Activated CD4-positive, alpha-beta T cell treated with anti-CD3 and anti-CD28 coated beads, Interleukin-2, amount 50 U/mL, for 4 hours (primary cell): ENCODE data around the gene PBX1.
"Not testable (repeated sequence)": the region's sequence is repeated elsewhere in the genome, so short reads cannot be mapped to it uniquely, and the experiment has no call there.

Source experiments
- DNase-seq, 2 experiments: peaks; one replicate each; pipeline ENCODE4 v3.0.0-alpha.2; 2020

Gene PBX1

DNA sequence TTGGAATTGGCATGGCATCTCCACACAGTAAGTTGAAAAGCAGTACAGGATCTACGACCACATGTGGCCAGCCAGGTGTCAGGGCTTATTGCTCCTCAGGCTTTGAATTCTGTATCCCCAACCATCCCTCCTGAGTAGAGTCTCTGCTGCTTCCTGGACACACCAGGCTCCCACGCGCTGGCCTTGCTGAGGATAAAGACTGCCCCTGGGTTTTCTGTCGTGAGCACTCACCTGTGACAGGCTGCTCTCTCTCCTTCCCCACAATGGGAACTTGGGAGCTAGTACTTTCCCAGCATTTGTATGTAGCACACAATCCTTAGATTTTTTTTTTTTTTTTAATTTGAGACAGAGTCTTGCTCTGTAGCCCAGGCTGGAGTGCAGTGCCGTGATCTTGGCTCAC, 33.6 kb downstream of the PBX1 start:
- DNase-seq = no peak

- no peak for DNase-seq
These were observed 36.2 kb downstream of the PBX1 start for GRCh38 chr1:164595212-164595611.

- no peak for DNase-seq
These were observed 37.2 kb downstream of the PBX1 start for GRCh38 chr1:164596172-164596571.

GRCh38 chr1:164598719-164599118, 39.7 kb downstream of the PBX1 start:
- no peak for DNase-seq

- DNase-seq = no peak
These were observed 40.3 kb downstream of the PBX1 start for GRCh38 chr1:164599272-164599671.

GRCh38 chr1:164601399-164602100, 42.6 kb downstream of the PBX1 start:
- DNase-seq = no peak

DNA sequence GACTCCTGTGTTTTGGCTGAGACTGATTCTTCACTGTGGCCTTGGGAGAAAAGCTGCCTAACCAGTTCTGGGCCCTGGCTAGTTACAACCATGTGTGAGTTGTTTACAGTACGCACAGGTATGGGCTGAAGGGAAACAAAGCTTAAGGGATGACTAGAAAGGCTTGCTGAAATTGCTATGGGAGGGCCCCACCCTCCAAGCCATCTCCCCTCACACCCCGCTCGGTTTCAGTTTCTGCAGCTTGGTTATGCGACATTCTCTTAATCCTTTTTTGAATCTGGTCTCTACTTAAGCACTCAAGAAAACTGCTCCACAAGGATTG, 43.1 kb downstream of the PBX1 start:
- DNase-seq = no peak

DNA sequence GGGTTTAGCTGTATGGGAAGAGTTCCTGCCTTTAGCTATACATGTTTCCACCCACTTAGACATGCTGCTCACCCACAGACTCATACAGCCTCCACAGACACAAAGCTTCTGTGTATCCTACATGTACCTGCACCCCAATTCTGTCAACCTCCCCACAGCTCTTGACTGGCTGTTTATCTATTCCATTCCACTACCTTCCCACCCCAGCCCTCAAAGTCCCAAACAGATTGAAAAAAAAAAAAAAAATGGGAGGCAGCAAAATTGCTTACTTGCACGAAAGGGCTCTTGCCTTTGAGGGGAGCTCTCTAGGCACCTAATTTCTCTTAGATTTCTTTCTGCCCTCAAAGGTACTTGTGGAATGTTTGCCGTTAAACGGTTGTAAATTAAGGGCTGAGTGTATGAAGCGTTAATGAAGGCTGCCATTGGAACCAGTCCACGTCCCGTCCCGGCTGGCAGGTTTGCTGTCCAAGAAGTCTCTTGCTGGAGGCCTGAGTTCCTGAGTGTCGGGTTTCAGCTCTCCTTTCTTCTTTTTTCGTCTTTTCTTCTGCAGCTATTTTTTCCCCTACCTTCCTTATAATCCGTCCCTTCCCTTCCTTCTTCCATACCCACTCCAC, 43.6 kb downstream of the PBX1 start:
- no peak for DNase-seq

DNA sequence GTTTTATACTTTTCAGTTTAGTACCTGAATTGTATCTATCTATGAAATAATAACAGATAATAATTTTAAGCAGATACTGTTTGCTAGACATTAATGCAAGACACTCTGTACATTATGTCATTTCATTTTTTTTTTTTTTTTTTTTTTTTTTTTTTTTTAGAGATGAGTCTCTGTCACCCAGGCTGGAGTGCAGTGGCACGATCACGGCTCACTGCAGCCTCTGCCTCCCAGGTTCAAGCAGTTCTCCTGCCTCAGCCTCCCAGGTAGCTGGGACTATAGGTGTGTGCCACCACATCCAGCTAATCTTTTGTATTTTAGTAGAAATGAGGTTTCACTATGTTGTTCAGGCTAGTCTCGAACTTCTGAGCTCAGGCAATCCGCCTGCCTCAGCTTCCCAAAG, 44.8 kb downstream of the PBX1 start:
- not testable (repeated sequence) for DNase-seq

- no peak for DNase-seq
These were observed 45.6 kb downstream of the PBX1 start for GRCh38 chr1:164604541-164604940.

DNA sequence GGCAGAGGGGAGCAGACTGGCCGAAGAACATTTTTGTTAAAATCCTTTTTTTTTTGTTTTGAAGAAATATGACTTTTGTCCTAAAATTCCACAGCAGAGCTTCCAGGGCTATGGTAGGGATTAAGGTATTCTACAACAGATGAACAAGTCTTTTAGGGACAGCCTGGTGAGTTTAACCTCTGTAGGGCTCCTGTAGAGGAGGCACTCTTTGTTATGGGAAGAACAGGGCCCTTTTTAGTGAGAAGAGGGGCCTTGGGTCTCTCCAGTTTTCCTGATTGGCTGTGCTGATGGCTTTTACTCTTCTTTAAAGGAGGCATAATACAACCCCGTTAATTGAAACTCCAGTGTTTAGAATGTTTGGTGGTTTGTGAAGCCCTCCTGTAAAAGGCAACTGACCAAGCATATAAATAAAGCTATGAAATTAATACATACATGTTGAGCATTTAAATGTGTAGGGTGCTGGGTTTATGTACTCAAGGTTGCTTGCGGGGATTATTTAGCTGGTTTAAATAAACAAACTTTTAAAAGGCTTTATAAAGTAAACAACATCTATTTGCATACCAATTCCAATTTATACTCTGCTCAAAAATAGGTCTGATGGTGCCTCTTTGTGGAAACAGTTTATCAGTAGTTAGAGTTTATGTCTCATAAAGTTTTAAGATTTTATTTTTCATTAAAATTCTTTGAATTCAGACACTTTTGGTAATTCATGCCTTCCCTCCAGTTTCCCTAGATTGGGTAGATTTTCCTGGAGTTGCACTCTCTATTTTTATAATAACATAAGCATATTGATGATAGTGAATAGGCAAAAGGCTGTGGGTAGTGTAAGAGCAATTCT, 46.5 kb downstream of the PBX1 start:
- DNase-seq = no peak

DNA sequence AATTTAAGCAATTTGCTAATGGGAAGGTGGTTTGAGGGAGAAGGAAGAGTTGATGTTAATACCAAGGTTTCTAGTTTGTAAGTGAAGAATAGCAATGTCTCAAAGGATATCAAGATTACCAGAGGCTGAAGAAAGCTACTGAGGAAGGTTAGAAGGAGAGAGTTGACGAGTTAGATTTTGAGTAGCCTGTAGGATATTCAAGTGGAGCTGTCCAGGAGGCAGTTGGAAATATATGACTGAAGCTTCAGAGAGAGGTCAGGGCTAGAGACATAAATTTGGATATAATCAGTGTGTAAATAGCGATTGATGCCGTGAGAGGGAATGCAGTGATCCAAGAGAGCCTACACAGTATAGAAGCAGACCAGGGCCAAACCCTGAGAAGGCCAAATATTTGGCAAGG, 48.4 kb downstream of the PBX1 start:
- DNase-seq = no peak

- DNase-seq = no peak
These were observed 49.7 kb downstream of the PBX1 start for GRCh38 chr1:164608651-164609057.

DNA sequence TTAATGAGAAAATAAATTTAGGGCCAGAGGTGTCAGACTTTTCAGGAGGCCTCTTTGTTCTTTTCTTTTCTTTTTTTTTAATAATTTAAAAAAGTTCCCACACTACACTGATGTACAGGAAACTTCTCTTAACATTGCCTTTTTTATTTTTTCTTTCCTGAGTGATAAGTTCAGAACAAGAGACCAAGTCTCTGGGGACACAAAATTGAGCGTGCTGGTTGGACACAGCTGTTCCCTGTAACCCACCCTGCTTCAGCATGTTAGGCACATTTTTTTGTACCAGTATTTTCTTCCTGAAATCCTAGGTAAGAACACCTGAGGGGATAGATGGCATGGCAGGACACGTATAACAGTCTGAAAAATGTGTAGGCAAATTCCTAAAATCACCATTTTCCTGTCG, 50.1 kb downstream of the PBX1 start:
- no peak for DNase-seq

GRCh38 chr1:164610538-164611222, 51.7 kb downstream of the PBX1 start:
- no peak for DNase-seq

DNA sequence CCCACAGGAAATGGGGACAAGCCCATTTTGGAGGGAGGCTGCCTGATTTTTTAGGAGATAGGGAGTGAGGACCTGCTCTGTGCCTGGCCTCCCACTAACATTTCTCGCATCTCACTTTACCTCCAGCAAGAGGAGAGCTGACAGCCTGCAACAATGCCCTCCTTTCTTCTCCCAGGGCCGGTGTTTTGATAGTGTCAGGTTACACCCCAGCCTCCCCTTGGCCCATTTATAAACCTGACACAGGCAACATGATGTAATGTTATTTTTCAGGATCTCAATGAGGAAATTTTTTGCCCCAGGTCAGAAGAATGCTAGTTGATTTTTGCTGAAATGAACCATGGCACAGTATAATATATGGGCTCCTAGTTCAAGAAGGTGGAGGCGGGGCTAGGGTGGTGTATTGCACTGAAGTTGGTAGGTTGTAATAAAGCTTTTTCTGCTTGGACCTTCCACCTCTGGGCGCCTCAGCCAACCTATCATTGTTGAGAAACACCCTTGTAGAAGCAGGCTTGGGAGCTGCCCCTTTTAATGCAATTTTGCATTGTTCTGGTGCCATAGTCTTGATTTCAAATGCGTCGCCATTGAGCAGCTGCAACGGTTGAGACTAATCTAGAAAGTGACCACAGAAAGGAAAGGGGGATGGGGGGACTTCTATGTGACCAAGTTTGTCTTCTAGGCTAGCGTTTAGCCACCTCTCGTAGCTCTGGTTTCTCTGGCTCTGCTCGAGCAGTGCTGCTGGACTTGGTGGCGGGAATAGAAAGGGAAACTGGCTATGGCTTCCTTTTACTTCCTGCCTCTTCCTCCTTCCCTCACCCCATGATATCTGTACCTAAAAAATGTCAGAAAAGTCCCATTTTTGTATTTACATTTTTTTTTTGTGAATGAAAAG, 53.0 kb downstream of the PBX1 start:
- no peak for DNase-seq

GRCh38 chr1:164613176-164613575, 54.2 kb downstream of the PBX1 start:
- no peak for DNase-seq

GRCh38 chr1:164614316-164614715, 55.3 kb downstream of the PBX1 start:
- no peak for DNase-seq

DNA sequence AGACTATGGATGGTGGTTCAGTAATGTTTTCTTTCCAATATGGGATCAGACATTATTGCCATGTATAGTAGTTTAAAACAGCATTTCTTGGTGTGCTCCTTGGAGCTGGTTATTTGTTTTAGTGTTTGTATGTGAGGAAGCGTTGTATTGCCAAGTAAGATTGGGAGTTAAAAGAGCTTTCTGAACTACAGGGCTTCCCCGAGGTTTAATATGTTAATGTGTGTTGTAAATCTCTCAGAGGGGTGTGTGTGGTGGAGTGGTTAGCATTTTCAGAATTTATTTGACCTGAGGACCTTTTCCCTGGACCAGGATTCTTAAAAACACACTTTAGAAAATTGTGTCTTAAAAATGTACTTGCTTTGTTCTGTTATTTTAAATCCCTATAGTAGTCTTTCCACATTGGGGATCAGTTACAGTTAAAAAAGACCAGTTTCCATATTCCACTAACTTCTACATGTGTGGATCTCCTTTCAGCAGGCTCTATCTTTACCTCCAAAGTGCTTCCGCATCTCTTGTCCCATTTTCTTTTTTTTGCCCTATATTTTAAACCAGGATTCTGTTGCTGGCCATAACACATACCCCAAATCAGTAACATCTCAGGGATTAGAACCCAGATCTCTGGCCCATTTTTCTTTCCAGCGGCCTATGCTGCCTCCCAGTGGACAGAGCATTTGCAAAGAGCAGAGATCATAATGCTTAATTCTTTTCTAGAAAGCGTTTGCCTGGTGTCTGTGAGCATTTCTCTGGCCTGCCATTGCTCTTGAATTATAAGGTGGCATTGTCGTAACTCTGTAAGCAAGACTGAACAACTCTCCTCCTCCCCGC, 58.6 kb downstream of the PBX1 start:
- no peak for DNase-seq

DNA sequence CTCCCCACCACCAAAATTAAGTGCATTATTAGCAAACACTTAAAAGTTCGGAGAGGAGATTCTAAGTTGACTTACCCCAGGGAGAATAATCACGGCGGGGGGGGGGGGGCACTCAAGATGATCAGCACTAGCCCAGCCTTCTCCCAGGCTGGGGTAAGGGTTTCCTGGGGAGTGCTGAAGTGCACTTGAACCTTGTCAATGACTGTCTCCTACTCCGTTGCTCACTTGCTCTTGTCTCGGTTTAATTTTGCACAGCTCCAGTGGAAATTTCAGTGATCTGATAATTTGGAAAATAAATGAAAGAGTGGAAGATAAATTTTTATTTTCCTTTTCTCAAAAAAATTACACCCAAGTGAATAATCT, 59.2 kb downstream of the PBX1 start:
- no peak for DNase-seq

GRCh38 chr1:164619006-164619784, 60.2 kb downstream of the PBX1 start:
- no peak for DNase-seq
